Left kidney (tissue), 2 donors: ENCODE measurements around the gene SLC46A1. TPM values are rescaled to one million over a fixed set of nuclear protein-coding genes. Genes with fewer than 3 reads are reported as not detected.

Experiments used
- DNase-seq: peaks from one replicate; pipeline ENCODE4 v3.0.0-alpha.2; 2013
- polyA plus RNA-seq: library from polyadenylated mRNA; unstranded; fragments of 120-200 nt; gene quantifications from one replicate; pipeline ENCODE4 v1.2.1, GENCODE V29; 2013; ENCODE audit not compliant: insufficient read length

SLC46A1 gene
- polyA plus RNA-seq, 1 donor = 17.4 TPM

GRCh38 chr17:28404812-28405570, 1.0 kb downstream of the SLC46A1 start:
- DNase-seq = peak; percentile 3

GRCh38 chr17:28404461-28404811, 1.6 kb downstream of the SLC46A1 start:
- no peak for DNase-seq

- DNase-seq = no peak
Measured at GRCh38 chr17:28404007-28404406, 2.0 kb downstream of the SLC46A1 start.

GRCh38 chr17:28402844-28403243, 3.2 kb downstream of the SLC46A1 start:
- no peak for DNase-seq

- no peak for DNase-seq
Measured at GRCh38 chr17:28402224-28402630, 3.8 kb downstream of the SLC46A1 start.

- DNase-seq = no peak
Measured at GRCh38 chr17:28399808-28400207, 6.2 kb downstream of the SLC46A1 start.

- DNase-seq = no peak
Measured at GRCh38 chr17:28398280-28398981, 7.6 kb downstream of the SLC46A1 start.

- DNase-seq = no peak
Measured at GRCh38 chr17:28397687-28398279, 8.2 kb downstream of the SLC46A1 start.

- no peak for DNase-seq
Measured at GRCh38 chr17:28397275-28397674, 8.7 kb downstream of the SLC46A1 start.

GRCh38 chr17:28396635-28397239, 9.3 kb downstream of the SLC46A1 start:
- DNase-seq = no peak

- DNase-seq = no peak
Measured at GRCh38 chr17:28395968-28396367, 10.0 kb downstream of the SLC46A1 start.

GRCh38 chr17:28395426-28395825, 10.6 kb downstream of the SLC46A1 start:
- no peak for DNase-seq

- DNase-seq = no peak
Measured at GRCh38 chr17:28394337-28395116, 11.5 kb downstream of the SLC46A1 start.

- no peak for DNase-seq
Measured at GRCh38 chr17:28392491-28392890, 13.5 kb downstream of the SLC46A1 start.

GRCh38 chr17:28391401-28391800, 14.6 kb downstream of the SLC46A1 start:
- no peak for DNase-seq

- DNase-seq = no peak
Measured at GRCh38 chr17:28390984-28391383, 15.0 kb downstream of the SLC46A1 start.

GRCh38 chr17:28390563-28390962, 15.4 kb downstream of the SLC46A1 start:
- no peak for DNase-seq

GRCh38 chr17:28390141-28390540, 15.9 kb downstream of the SLC46A1 start:
- no peak for DNase-seq

GRCh38 chr17:28388106-28388505, 17.9 kb downstream of the SLC46A1 start:
- DNase-seq = no peak

- no peak for DNase-seq
Measured at GRCh38 chr17:28386391-28386790, 19.6 kb downstream of the SLC46A1 start.

GRCh38 chr17:28385406-28385805, 20.6 kb downstream of the SLC46A1 start:
- DNase-seq = no peak

GRCh38 chr17:28385037-28385400, 21.0 kb downstream of the SLC46A1 start:
- no peak for DNase-seq
